Ishikawa (cell line): ENCODE results near the gene TBC1D22A.

Experiments used
- CEBPB ChIP-seq: IDR thresholded peaks from 2 replicates; pipeline ENCODE4 v1.6.1; 2012
- CREB1 ChIP-seq: IDR thresholded peaks from 2 replicates; pipeline ENCODE4 v1.6.1; 2012; ENCODE audit warnings: low read depth
- EGR1 ChIP-seq: IDR thresholded peaks from 2 replicates; pipeline ENCODE4 v1.6.1; 2012
- EP300 ChIP-seq: IDR thresholded peaks from 2 replicates; pipeline ENCODE4 v1.6.1; 2012; ENCODE audit warnings: borderline replicate concordance
- FOXM1 ChIP-seq: IDR thresholded peaks from 2 replicates; pipeline ENCODE4 v1.6.1; 2012; ENCODE audit warnings: low read depth, borderline replicate concordance
- NFIC ChIP-seq: IDR thresholded peaks from 2 replicates; pipeline ENCODE4 v1.6.1; 2012
- RAD21 ChIP-seq: IDR thresholded peaks from 2 replicates; pipeline ENCODE4 v1.6.1; 2012; ENCODE audit warnings: low read depth
- TAF1 ChIP-seq: IDR thresholded peaks from 2 replicates; pipeline ENCODE4 v1.6.1; 2012; ENCODE audit warnings: low read depth, mild to moderate bottlenecking
- TCF12 ChIP-seq: IDR thresholded peaks from 2 replicates; pipeline ENCODE4 v1.6.1; 2012; ENCODE audit warnings: low read depth
- TEAD4 ChIP-seq: IDR thresholded peaks from 2 replicates; pipeline ENCODE4 v1.6.1; 2012
- YY1 ChIP-seq: IDR thresholded peaks from 2 replicates; pipeline ENCODE4 v1.6.1; 2012; ENCODE audit warnings: low read depth
- ZBTB7A ChIP-seq: IDR thresholded peaks from 2 replicates; pipeline ENCODE4 v1.6.1; 2012; ENCODE audit warnings: low read depth
- TF ChIP-seq, protein P1 (sequence below): IDR thresholded peaks from 2 replicates; pipeline ENCODE4 v1.6.1; 2012
- TF ChIP-seq, protein P2 (sequence below): IDR thresholded peaks from 2 replicates; pipeline ENCODE4 v1.6.1; 2012; ENCODE audit warnings: low read depth, mild to moderate bottlenecking

Gene TBC1D22A

DNA sequence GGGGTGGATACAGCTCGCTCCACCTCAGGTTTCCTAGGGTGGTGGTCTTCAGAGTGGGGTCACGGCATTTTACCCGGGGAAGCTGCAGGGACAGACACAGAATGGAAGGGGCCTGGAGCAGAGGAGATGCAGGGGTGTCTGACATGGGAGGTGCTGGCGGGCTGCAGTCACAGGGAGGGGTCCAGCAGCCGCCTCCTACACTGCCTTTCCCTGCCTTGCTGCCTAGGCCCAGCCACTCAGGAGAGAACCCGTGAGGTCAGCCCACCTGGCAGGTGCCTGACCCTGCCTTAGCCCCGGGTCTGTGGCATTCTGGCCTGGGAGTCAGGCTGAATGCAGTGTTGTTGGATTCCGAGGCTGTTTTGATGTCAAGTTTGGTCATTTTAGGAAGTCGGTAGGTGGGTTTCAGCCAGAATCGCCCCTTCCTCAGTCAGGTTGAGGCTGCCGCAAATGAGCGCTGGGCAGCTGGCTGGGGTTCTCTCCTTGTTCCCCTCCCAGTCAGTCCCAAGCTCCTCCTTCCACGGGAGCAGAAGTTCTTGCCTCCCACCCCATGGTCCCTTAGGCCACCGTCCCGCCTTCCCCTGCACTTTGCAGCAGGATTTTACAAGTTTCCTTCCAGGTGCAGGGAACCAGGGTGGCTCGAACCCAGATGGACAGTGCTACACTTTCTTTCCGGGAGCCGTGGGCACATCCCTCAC, 294.5 kb downstream of the TBC1D22A start:
- TF ChIP-seq RAD21 (no peak), ZBTB7A (no peak)

DNA sequence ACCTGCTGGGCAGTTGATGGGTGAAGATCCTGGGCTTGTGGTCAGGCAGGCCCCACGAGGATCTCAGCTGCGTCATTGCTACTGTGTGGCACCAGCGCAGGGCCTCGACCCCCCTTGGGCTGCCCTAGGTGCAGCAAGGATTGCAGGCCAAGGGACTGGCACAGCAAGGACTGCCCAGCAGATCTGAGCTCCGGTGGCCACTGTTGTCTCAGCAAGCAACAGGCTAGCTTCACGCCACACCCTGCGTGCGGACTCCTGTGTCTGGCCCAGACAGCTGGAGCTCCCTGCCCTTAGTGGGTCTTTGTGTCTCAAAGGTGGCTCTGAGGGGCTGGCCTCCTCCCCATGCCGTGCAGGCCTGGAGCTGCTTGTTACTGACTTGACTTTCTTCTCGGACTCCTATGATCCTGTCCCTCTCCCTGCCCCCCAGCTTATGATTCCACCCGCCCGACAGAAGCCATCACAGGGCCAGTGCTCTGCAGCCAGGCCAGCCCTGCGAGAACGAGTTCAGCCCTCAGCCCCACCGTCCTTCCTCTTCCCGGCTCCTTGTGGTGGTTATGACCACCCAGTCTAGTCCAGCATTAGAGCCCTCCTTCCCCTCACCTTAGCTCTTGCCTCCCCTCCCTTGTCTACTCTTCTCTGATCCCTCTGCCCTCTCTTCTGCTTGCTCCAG, 295.6 kb downstream of the TBC1D22A start:
- TF ChIP-seq CREB1 (no peak), FOXM1 (no peak), RAD21 (no peak), CEBPB (no peak)

DNA sequence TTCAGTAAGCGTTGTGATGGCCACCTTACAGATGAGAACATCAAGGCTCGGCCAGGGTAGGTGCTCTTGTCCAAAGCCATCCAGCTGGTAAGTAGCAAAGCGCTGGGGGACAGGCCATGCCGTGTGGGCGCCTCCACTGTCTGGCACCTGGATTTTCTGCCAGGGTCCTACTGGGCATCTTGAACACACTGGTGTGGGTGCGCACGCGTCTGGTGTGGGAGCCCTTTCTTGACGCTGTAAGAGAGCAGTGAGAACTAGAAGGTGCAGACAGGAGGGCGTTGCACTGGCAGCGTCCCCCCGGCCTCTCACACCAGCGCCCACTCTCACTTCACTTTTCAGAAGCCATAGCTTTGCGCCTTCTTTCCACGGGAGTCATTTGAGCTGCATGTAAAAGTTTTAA, 296.6 kb downstream of the TBC1D22A start:
- no peak for TF ChIP-seq TEAD4
- TF ChIP-seq CEBPB, result no peak
- TF ChIP-seq, protein P1, sequence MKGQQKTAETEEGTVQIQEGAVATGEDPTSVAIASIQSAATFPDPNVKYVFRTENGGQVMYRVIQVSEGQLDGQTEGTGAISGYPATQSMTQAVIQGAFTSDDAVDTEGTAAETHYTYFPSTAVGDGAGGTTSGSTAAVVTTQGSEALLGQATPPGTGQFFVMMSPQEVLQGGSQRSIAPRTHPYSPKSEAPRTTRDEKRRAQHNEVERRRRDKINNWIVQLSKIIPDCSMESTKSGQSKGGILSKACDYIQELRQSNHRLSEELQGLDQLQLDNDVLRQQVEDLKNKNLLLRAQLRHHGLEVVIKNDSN, result no peak
- no peak for TF ChIP-seq TCF12
- TF ChIP-seq, protein P2, sequence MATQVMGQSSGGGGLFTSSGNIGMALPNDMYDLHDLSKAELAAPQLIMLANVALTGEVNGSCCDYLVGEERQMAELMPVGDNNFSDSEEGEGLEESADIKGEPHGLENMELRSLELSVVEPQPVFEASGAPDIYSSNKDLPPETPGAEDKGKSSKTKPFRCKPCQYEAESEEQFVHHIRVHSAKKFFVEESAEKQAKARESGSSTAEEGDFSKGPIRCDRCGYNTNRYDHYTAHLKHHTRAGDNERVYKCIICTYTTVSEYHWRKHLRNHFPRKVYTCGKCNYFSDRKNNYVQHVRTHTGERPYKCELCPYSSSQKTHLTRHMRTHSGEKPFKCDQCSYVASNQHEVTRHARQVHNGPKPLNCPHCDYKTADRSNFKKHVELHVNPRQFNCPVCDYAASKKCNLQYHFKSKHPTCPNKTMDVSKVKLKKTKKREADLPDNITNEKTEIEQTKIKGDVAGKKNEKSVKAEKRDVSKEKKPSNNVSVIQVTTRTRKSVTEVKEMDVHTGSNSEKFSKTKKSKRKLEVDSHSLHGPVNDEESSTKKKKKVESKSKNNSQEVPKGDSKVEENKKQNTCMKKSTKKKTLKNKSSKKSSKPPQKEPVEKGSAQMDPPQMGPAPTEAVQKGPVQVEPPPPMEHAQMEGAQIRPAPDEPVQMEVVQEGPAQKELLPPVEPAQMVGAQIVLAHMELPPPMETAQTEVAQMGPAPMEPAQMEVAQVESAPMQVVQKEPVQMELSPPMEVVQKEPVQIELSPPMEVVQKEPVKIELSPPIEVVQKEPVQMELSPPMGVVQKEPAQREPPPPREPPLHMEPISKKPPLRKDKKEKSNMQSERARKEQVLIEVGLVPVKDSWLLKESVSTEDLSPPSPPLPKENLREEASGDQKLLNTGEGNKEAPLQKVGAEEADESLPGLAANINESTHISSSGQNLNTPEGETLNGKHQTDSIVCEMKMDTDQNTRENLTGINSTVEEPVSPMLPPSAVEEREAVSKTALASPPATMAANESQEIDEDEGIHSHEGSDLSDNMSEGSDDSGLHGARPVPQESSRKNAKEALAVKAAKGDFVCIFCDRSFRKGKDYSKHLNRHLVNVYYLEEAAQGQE, result no peak
- no peak for TF ChIP-seq CREB1
- no peak for TF ChIP-seq FOXM1
- no peak for TF ChIP-seq EGR1
- TF ChIP-seq RAD21, result no peak
- no peak for TF ChIP-seq TAF1
- TF ChIP-seq ZBTB7A, result no peak
- TF ChIP-seq NFIC, result no peak

DNA sequence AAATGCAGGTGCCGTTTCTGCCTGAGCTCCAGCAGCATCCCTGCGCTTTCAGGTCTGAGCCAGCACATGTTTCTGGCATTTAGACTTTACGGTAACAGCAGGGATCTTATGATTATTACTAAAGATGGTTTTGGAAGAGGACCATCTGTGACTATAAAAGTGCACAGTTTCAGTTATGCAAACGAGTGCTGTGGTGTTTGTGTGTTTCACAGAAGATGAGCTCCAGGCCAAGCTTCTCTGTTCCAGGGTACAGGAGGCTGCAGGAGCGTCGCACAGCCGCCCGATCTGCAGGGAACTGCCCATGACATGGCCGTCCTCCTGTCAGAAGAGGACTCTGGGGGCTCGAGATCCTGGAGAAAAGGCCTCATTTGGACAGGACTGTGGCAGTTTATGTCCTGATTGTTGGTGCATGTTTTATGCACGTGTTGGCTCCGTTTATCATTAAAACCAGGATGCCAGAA, 297.3 kb downstream of the TBC1D22A start:
- TF ChIP-seq NFIC, result no peak

DNA sequence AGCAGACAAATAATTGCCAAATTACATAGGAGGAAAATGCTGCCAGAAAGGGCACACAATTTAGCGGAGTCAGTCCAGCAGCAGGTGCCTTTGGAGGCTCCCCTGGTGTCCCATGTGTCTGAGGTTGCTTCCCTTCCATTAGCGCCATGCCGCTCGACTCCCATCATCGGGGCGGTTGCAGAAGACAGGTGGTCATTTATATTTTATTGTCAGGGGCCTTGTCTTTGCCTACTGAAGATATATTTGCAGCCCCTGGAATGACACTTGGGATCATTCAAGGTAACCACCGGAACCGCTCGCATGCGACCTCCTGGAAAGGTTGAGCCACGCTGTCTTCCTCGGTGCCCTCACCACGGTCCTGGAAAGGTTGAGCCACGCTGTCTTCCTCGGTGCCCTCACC, 298.3 kb downstream of the TBC1D22A start:
- no peak for TF ChIP-seq TAF1

DNA sequence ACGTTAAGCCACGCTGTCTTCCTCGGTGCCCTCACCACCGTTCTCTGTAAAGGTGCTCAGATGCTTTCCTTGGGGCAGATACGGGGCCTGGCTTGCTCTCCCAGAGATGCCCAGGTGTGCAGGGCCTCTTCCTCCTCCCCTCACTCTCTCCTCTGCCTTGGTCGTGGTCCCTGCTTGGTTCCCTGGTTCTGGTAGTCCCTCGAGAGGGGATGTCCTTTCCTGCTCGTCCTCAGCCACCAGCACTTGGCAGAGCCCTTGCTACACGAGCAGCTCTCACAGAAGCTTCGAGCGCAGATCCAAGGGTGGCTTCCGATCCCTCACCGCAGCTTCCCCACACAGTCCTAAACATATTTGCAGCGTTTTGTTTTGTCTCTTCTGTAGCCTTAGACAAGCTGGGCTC, 298.8 kb downstream of the TBC1D22A start:
- no peak for TF ChIP-seq FOXM1
- no peak for TF ChIP-seq CEBPB
- TF ChIP-seq, protein P2, result no peak
- no peak for TF ChIP-seq RAD21
- TF ChIP-seq, protein P1, result no peak
- no peak for TF ChIP-seq TCF12
- TF ChIP-seq EGR1, result no peak
- no peak for TF ChIP-seq ZBTB7A
- TF ChIP-seq TAF1, result no peak
- no peak for TF ChIP-seq EP300

DNA sequence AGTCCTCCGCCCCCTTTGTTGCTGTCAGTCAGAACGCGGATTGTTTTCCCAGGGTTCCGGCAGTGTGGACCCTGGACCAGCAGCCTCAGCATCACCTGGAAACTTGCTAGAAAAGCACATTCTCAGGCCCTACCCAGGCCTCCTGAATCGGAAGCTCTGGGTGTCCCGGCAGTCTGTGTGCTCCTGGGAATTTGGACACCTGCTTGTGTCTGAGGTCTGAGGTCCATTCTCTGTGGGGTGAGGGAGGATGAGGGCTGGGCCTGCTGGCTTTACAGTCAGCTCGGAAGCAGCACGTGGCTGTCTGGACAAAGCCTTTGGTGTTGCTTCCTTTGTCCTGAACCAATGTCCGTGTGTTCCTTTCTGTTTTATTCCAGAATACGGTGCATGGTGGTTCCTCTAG, 299.7 kb downstream of the TBC1D22A start:
- TF ChIP-seq NFIC (no peak), FOXM1 (no peak), EGR1 (no peak), ZBTB7A (no peak), TEAD4 (no peak), CREB1 (no peak), YY1 (no peak)
- TF ChIP-seq, protein P2, result no peak
- TF ChIP-seq, protein P1, result no peak
